Kidney glomerular epithelial cell (primary cell): ENCODE data around the gene PPP1R37.

Source experiments
- DNase-seq: peaks from one replicate; lab custom pipeline; 2025; lab: John Stamatoyannopoulos, UW

Gene PPP1R37

DNA sequence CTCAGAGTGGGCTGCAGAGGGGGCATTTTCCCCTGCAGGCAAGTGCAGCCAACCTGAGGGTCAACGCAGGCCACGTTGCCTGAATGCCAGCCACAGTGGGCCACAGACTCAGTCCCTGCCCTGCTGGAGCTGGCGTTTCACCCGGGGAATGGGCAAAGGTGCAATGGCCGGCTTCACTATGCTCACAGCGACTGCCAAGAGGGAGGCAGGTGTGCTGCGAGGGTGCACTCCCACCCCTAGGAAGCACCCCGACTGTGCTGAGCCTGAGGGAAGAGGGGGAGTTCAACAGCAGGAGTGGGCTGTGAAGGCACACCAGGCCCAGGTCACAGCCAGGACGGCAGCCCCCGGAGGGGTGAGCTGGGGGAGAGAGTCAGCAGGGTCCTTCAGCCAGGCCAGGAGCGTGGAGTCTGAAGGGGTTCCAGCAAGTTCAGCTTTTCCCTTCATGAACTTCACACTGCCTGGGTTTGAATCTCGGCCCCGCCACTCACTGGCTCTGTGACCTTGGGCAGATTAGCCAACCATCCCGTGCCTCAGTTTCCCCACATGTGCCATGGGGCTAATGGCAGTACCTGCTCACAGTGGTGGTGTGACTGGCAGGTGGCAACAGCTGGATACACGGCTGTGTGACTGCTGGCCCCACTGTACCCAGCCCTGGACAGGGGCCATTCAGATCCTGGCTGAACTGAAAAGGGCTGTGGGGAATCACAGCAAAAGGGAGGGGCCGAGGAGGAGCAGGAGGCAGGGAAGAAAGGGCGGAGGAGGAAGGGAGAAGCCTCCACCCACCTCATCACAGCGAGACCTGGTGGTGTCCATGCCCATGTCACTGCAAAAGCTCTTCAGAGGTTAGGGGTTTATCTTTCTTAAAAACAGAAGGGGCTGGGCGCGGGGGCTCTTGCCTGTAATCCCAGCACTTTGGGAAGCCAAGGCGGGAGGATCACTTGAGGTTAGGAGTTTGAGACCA is 77.4 kb downstream of the PPP1R37 start:
- no peak for DNase-seq

- DNase-seq: no peak
Measured at GRCh38 chr19:45171211-45171623, 78.2 kb downstream of the PPP1R37 start.

- no peak for DNase-seq
Measured at GRCh38 chr19:45172173-45172572, 79.2 kb downstream of the PPP1R37 start.

- no peak for DNase-seq
Measured at GRCh38 chr19:45172611-45173208, 79.7 kb downstream of the PPP1R37 start.

- DNase-seq: peak; percentile 63
Measured at GRCh38 chr19:45173816-45174215, 80.8 kb downstream of the PPP1R37 start.

DNA sequence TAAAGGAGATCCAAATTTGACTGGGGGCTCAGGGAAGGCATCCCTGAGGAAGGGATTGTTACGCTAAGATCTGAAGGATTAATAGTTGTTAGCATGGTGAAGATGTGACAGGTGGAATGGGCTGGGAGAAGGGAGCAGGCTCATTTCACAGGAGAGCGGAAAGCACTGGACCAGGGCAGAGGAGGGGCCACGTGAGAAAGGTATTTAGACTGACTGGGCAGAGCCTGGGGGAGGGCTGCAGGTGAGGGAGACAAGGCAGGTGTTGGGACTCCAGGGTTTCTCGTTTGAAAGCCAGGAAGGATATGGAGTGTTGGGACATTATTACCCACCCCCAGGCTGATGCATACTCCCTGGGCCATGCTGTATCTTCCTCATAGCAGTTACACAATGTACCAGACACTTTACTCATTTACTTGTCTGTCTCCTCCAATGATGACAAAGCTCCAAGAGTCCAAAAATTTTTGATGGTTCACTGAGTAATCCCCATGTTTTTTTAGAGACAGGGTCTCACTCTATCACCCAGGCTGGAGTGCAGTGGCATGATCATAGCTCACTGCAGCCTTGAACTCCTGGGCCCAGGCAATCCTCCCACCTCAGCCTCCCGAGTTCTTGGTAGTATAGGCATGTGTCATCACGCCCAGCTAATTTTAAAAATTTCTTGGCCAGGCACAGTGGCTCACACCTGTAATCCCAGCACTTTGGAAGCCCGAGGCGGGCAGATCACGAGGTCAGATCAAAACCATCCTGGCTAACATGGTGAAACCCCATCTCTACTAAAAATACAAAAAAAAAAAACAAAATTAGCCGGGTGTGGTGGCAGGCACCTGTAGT is 82.8 kb downstream of the PPP1R37 start:
- DNase-seq: no peak

GRCh38 chr19:45177817-45178261 is 84.9 kb downstream of the PPP1R37 start, which contains the start of gene TRAPPC6A:
Gene TRAPPC6A, minus strand, starts transcription at chr19:45178237. Its CDS starts 19 bp downstream, at chr19:45178218.
- peak; percentile 15 for DNase-seq

DNA sequence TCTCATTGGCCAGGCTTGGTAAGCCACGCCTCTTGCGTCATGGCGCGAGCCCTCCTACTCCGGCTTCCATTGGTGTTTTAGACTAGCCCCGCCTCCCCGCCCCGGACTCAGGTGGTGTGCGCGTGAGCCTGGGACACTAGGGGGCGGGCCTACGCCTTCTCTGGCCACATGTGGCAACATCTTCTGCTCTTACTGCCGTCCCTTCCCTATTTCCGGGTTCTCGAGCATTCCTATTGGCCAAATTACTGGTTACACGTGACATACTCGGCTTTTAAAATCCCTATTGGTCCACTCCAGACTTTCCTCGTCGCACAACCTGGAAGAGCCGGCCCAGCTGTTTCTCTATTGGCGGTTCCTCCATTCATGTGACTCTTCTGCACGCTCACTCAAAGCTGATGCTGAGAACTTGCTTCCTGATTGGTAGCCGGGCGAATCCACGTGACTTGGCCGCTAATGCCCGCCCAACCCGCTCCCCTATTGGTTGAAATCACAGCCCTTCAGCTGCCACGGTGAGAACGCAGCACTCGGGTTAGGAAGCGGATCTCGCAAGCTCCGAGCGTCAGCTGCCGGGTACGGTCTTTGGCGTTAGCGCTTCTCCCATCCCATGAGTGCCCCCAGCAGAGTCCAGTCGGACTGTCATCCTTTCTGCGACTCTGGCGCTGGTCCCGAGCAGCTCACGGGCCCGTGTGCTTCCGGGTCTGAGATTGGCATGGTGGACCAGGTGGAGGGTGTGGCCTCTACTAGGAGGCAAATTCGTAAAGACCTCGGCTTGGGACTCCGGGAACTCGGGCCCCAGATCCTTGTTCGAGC is 85.5 kb downstream of the PPP1R37 start, which contains the start of gene BLOC1S3:
BLOC1S3 (plus strand) TSS at position 523 of the 810 bp plus-strand sequence. CDS start 513 bp downstream, outside the sequence.
- DNase-seq: peak; percentile 100

GRCh38 chr19:45179072-45179891 is 86.3 kb downstream of the PPP1R37 start:
- DNase-seq: no peak

GRCh38 chr19:45179892-45180370 is 87.0 kb downstream of the PPP1R37 start:
- no peak for DNase-seq

- DNase-seq: no peak
Measured at GRCh38 chr19:45180936-45181335, 88.0 kb downstream of the PPP1R37 start.

- DNase-seq: no peak
Measured at GRCh38 chr19:45182758-45183157, 89.8 kb downstream of the PPP1R37 start.

GRCh38 chr19:45184115-45184514 is 91.1 kb downstream of the PPP1R37 start:
- no peak for DNase-seq

- DNase-seq: no peak
Measured at GRCh38 chr19:45186509-45187334, 93.7 kb downstream of the PPP1R37 start.

DNA sequence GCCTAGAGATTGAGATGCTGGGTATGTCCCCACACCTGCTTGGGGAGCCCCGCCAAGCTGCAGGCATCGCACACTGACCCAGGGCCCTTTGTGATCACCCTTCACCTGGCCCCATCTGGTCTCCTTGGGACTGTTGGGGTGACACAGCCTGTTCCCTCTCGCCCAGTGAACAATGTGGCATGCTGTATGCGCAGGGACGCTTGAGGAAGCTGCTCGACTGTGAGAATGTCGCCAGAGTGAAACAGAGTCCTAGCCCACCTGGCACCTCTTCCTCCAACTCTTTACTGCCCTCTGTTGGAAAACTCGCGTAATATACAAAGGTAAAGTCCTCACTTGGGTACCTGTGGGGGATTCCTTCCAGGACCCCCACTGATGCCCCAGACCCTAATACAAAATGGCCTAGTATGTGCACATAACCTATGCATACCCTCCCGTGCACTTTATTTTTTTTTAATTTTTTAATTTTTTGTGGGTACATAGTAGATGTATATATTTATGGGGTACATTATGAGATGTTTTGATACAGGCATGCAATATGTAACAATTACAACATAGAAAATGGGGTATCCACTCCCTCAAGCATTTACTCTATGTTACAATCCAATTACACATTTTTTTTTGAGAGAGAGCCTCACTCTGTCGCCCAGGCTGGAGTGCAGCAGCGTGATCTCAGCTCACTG is 94.6 kb downstream of the PPP1R37 start:
- peak; percentile 26 for DNase-seq

DNA sequence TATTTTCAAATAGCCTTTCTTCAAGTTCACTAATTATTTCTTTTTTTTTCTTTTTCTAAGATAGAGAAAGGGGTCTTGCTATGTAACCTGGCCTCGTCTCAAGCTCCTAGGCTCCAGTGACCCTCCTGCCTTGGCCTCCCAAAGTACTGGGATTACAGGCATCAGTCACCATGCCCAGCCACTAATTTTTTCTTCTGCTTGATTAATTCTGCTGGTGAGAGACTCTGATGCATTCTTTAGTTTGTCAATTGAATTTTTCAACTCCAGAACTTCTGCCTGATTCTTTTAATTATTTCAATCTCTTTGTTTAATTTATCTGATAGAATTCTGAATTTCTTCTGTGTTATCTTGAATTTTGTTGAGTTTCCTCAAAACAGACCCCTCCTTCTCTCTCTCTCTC is 97.0 kb downstream of the PPP1R37 start:
- DNase-seq: no peak

- no peak for DNase-seq
Measured at GRCh38 chr19:45191375-45191774, 98.4 kb downstream of the PPP1R37 start.

GRCh38 chr19:45195764-45196163 is 102.8 kb downstream of the PPP1R37 start:
- DNase-seq: no peak
